HCT116 (cell line): ENCODE results near the gene SMAD2.

ENCODE experiments used
- CTCF ChIP-seq, 3 experiments: fragments of 200-600 bp in 1 of 3; sonication (generic) in 1 of 3; IDR thresholded peaks in 2 of 3; conservative IDR thresholded peaks in 1 of 3; 2 replicates each; pipeline ENCODE4 v1.5.1; 2012 to 2017; ENCODE audit warnings: low read depth in 2 of 3, low read length in 2 of 3, antibody characterized with exemption in 1 of 3, borderline replicate concordance in 1 of 3, control low read depth in 1 of 3, mild to moderate bottlenecking in 1 of 3, mixed read lengths in 1 of 3, mixed run types in 1 of 3, moderate library complexity in 1 of 3; ENCODE audit not compliant: insufficient read depth in 1 of 3
- EGR1 ChIP-seq: IDR thresholded peaks from 2 replicates; pipeline ENCODE4 v1.6.1; 2012; ENCODE audit warnings: low read depth
- EZH2 ChIP-seq: fragments of 200-600 bp; sonication (generic); IDR thresholded peaks from 2 replicates; pipeline ENCODE4 v1.6.1; 2017; ENCODE audit warnings: antibody characterized with exemption, mixed run types
- EZH2phosphoT487 ChIP-seq: fragments of 200-600 bp; IDR thresholded peaks from 2 replicates; pipeline ENCODE4 v1.6.1; 2018; ENCODE audit warnings: antibody characterized with exemption, borderline replicate concordance
- MAX ChIP-seq: IDR thresholded peaks from 2 replicates; pipeline ENCODE4 v1.6.1; 2012
- POLR2A ChIP-seq: IDR thresholded peaks from 2 replicates; pipeline ENCODE4 v1.7.0; 2011; ENCODE audit warnings: borderline replicate concordance; ENCODE audit not compliant: insufficient read depth, insufficient read length; ENCODE audit errors: extremely low read depth
- POLR2AphosphoS5 ChIP-seq: IDR thresholded peaks from 2 replicates; pipeline ENCODE4 v1.6.1; 2011; ENCODE audit warnings: mild to moderate bottlenecking, low read depth, low read length, moderate library complexity
- SIN3A ChIP-seq: IDR thresholded peaks from 2 replicates; pipeline ENCODE4 v1.6.1; 2012; ENCODE audit warnings: low read depth
- SRF ChIP-seq: IDR thresholded peaks from 2 replicates; pipeline ENCODE4 v1.6.1; 2012; ENCODE audit warnings: low read depth
- YY1 ChIP-seq: IDR thresholded peaks from 2 replicates; pipeline ENCODE4 v1.6.1; 2011; ENCODE audit warnings: low read length, low read depth, moderate library complexity, mild to moderate bottlenecking; ENCODE audit not compliant: insufficient replicate concordance; ENCODE audit errors: extremely low read depth
- ZBTB33 ChIP-seq: IDR thresholded peaks from 2 replicates; pipeline ENCODE4 v1.6.1; 2011; ENCODE audit warnings: mild to moderate bottlenecking, low read length, moderate library complexity; ENCODE audit not compliant: insufficient replicate concordance; ENCODE audit errors: extremely low read depth
- ZFX ChIP-seq: fragments of 450-650 bp; IDR thresholded peaks from 2 replicates; pipeline ENCODE4 v1.6.1; 2017
- ZNF274 ChIP-seq: fragments of 200-500 bp; sonication (Bioruptor generic); IDR thresholded peaks from 2 replicates; pipeline ENCODE4 v1.6.1; 2014; ENCODE audit warnings: mild to moderate bottlenecking, low read depth, low read length, inconsistent platforms

- TF ChIP-seq CTCF (IDR thresholded peaks at IDR 0.05 in 2 of 3, conservative IDR thresholded peaks at IDR 0.05 in 1 of 3; ENCODE audit: borderline replicate concordance in 1 of 3, insufficient read depth in 1 of 3, low read depth in 2 of 3, low read length in 2 of 3) (no peak), POLR2A (no peak), EZH2phosphoT487 (no peak), YY1 (no peak), POLR2AphosphoS5 (no peak), ZBTB33 (no peak), ZNF274 (no peak), SRF (no peak), ZFX (no peak), SIN3A (no peak), EGR1 (no peak), MAX (no peak), EZH2 (no peak)
Measured at GRCh38 chr18:47912794-47913585, 17.5 kb downstream of the SMAD2 start.
